ENCODE data around the gene NPIPA8.
"Not testable (repeated sequence)": the region's sequence is repeated elsewhere in the genome, so short reads cannot be mapped to it uniquely, and the experiment has no call there.

Gene NPIPA8

GRCh38 chr16:18307241-18307640, 29.3 kb downstream of the NPIPA8 start:
- H3K9ac ChIP-seq (ENCODE audit: low read depth, low read length); H3K27me3 ChIP-seq (ENCODE audit: control insufficient read depth, insufficient read depth, low read length); H3K9me3 ChIP-seq (ENCODE audit: control insufficient read depth, insufficient read depth, low read length); H3K4me3 ChIP-seq (ENCODE audit: low read depth, low read length); H3K4me1 ChIP-seq (ENCODE audit: control insufficient read depth, insufficient read depth, low read length); H3K36me3 ChIP-seq (ENCODE audit: control insufficient read depth, insufficient read depth, low read length): not testable (repeated sequence)

DNA sequence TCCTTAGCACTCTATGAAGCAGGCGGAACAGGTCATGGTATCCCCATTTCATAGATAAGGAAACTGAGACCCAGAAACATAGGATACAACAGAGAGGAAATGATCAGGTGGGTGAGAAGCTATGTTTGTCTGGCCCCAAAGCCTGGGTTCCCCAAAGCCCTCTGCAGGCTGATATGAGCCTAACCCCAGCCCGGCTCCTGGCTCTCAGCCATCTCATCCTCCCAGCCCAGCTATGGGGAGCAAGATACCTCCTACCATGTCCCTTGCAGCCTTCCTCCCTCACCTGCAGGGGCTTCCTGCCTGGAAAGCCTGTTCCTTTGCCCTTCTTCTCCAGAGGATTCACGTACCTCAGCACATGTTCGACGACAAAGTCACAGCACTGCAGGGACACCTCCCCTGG, 30.5 kb downstream of the NPIPA8 start:
- not testable (repeated sequence) for H3K27me3 ChIP-seq (ENCODE audit: control insufficient read depth, insufficient read depth, low read length); H3K4me1 ChIP-seq (ENCODE audit: control insufficient read depth, insufficient read depth, low read length); H3K9me3 ChIP-seq (ENCODE audit: control insufficient read depth, insufficient read depth, low read length); H3K9ac ChIP-seq (ENCODE audit: low read depth, low read length); H3K4me3 ChIP-seq (ENCODE audit: low read depth, low read length); H3K36me3 ChIP-seq (ENCODE audit: control insufficient read depth, insufficient read depth, low read length)

DNA sequence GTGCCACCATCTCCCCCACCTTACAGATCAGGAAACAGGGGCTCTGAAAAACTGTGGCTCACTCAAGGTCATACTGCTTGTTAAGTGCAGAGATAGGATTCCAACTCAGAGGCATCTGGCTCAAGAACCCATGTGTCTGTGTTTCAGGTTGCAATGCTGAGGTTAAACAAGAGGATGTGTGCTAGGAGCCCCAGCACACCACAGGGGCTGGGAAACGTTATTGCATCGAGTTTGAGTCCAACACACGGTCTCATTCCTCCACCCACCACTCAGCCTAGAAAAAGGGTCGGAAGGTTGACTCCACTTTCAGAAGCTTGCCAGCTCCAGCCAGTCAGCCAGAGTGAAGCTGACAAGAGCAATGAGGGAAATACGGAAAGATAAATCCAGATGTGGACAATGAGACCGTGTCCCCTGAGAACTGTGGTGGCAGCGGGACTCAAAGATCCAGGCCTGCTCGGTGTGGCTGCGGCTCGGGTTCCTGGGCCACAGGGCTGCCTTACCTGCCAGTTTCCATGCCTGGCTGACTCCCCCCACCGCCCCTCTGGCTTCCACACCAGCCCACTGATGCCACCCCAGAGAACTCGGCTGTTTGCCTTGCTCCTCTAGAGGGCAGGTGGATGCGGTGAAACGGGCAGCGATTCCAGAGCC, 33.4 kb downstream of the NPIPA8 start:
- H3K36me3 ChIP-seq (ENCODE audit: control insufficient read depth, insufficient read depth, low read length); H3K4me1 ChIP-seq (ENCODE audit: control insufficient read depth, insufficient read depth, low read length); H3K9me3 ChIP-seq (ENCODE audit: control insufficient read depth, insufficient read depth, low read length); H3K9ac ChIP-seq (ENCODE audit: low read depth, low read length); H3K27me3 ChIP-seq (ENCODE audit: control insufficient read depth, insufficient read depth, low read length); H3K4me3 ChIP-seq (ENCODE audit: low read depth, low read length): not testable (repeated sequence)

DNA sequence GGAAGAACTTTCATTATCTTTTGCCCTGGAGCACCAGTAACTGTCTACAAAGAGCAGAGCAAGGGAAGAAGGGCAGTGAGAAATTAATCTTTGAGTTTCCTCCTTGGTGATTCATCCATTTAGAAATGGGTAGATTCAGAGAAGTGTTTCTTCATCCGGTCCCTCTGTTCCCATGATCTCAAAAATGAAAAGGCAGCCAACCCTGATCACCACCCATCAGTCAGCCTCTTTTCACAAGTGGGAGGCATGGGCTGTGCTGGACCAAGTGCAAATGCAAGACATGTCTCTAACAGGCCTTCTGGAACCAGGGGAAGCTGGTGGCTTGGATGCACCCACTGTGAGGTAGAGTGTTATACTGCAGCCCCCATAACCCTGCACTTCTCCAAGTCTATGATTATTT, 38.8 kb downstream of the NPIPA8 start:
- not testable (repeated sequence) for H3K4me3 ChIP-seq (ENCODE audit: low read depth, low read length); H3K27me3 ChIP-seq (ENCODE audit: control insufficient read depth, insufficient read depth, low read length); H3K9me3 ChIP-seq (ENCODE audit: control insufficient read depth, insufficient read depth, low read length); H3K36me3 ChIP-seq (ENCODE audit: control insufficient read depth, insufficient read depth, low read length); H3K4me1 ChIP-seq (ENCODE audit: control insufficient read depth, insufficient read depth, low read length); H3K9ac ChIP-seq (ENCODE audit: low read depth, low read length)

DNA sequence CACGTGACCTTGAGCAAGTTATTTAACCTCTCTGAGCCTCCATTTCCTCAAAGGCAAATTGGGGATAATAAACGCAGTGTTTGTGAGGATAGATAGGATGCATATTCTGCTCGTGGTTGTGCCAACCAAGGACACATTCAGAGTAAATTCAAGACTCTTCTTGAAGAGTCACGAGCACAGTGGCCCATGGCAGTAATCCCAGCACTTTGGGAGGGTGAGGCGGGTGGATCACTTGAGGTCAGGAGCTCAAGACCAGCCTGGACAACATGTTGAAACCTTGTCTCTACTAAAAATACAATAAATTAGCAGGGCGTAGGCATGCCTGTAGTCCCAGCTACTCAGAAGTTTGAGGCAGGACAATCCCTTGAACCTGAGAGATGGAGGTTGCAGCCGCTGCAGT, 39.6 kb downstream of the NPIPA8 start:
- H3K36me3 ChIP-seq (ENCODE audit: control insufficient read depth, insufficient read depth, low read length); H3K4me1 ChIP-seq (ENCODE audit: control insufficient read depth, insufficient read depth, low read length); H3K4me3 ChIP-seq (ENCODE audit: low read depth, low read length); H3K9ac ChIP-seq (ENCODE audit: low read depth, low read length); H3K9me3 ChIP-seq (ENCODE audit: control insufficient read depth, insufficient read depth, low read length); H3K27me3 ChIP-seq (ENCODE audit: control insufficient read depth, insufficient read depth, low read length): not testable (repeated sequence)

DNA sequence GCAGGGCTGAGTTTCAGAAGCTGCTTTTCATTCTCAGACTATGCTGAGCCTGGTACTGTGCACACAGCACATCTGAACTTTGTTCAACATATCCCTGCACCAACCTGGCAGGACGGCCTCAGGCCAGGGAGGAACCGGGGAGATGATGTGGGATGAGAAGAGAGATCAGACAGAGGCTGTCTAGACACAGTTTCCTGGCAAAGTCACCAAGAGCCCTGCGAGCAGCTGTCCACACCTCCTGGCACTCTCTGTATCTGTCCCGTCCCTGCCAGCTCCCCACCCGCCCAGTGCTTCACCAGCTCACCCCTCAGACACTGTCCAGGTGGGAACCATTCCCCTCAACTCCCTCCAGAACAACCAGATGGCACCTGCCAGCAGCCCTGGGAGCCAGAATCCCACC, 42.2 kb downstream of the NPIPA8 start:
- H3K9me3 ChIP-seq (ENCODE audit: control insufficient read depth, insufficient read depth, low read length); H3K9ac ChIP-seq (ENCODE audit: low read depth, low read length); H3K27me3 ChIP-seq (ENCODE audit: control insufficient read depth, insufficient read depth, low read length); H3K36me3 ChIP-seq (ENCODE audit: control insufficient read depth, insufficient read depth, low read length); H3K4me3 ChIP-seq (ENCODE audit: low read depth, low read length); H3K4me1 ChIP-seq (ENCODE audit: control insufficient read depth, insufficient read depth, low read length): not testable (repeated sequence)

- not testable (repeated sequence) for H3K36me3 ChIP-seq (ENCODE audit: control insufficient read depth, insufficient read depth, low read length); H3K4me1 ChIP-seq (ENCODE audit: control insufficient read depth, insufficient read depth, low read length); H3K4me3 ChIP-seq (ENCODE audit: low read depth, low read length); H3K9me3 ChIP-seq (ENCODE audit: control insufficient read depth, insufficient read depth, low read length); H3K9ac ChIP-seq (ENCODE audit: low read depth, low read length); H3K27me3 ChIP-seq (ENCODE audit: control insufficient read depth, insufficient read depth, low read length)
Observed at GRCh38 chr16:18293337-18293956, 43.1 kb downstream of the NPIPA8 start.

- H3K4me3 ChIP-seq (ENCODE audit: low read depth, low read length); H3K9me3 ChIP-seq (ENCODE audit: control insufficient read depth, insufficient read depth, low read length); H3K9ac ChIP-seq (ENCODE audit: low read depth, low read length); H3K27me3 ChIP-seq (ENCODE audit: control insufficient read depth, insufficient read depth, low read length); H3K4me1 ChIP-seq (ENCODE audit: control insufficient read depth, insufficient read depth, low read length); H3K36me3 ChIP-seq (ENCODE audit: control insufficient read depth, insufficient read depth, low read length): not testable (repeated sequence)
Observed at GRCh38 chr16:18290959-18291358, 45.6 kb downstream of the NPIPA8 start.

DNA sequence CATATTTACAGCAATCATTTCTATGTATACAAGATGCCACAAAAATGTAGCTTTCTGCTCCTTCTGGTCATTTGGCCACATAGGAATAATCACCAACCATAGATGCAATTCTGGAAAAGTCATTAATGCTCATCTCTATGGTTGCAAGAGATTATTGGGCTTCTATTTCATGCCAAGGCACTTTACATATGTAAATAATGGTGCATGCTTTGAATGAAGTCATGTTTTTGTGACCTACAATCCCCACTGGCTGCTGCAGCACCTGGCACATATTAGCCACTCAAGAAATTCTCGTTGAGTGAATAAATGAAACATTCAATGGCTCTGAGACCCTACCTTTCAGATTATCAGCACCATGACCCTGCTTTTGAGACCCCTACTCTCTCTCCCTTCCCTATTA, 50.2 kb downstream of the NPIPA8 start:
- not testable (repeated sequence) for H3K4me1 ChIP-seq (ENCODE audit: control insufficient read depth, insufficient read depth, low read length); H3K9me3 ChIP-seq (ENCODE audit: control insufficient read depth, insufficient read depth, low read length); H3K27me3 ChIP-seq (ENCODE audit: control insufficient read depth, insufficient read depth, low read length); H3K9ac ChIP-seq (ENCODE audit: low read depth, low read length); H3K4me3 ChIP-seq (ENCODE audit: low read depth, low read length); H3K36me3 ChIP-seq (ENCODE audit: control insufficient read depth, insufficient read depth, low read length)

DNA sequence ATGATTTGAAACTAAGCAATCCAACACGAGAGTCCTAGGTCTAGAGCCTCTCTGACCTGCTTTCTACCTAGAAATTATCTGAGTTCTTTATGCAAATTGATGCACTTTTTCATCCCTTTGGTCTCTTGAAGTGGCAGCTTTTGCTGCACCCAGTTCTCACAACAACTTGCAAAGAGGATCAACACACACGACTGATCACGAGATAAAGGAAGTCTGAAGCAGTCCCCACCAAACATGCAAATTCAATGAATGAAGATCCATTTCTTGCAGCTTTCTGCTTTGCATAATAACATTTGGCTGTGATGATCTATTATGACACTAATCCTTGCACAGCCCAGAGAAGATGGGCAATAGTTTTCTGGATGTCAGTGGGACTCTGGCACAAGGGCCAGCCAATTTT, 56.2 kb downstream of the NPIPA8 start:
- H3K36me3 ChIP-seq (ENCODE audit: control insufficient read depth, insufficient read depth, low read length); H3K9ac ChIP-seq (ENCODE audit: low read depth, low read length); H3K9me3 ChIP-seq (ENCODE audit: control insufficient read depth, insufficient read depth, low read length); H3K27me3 ChIP-seq (ENCODE audit: control insufficient read depth, insufficient read depth, low read length); H3K4me1 ChIP-seq (ENCODE audit: control insufficient read depth, insufficient read depth, low read length); H3K4me3 ChIP-seq (ENCODE audit: low read depth, low read length): not testable (repeated sequence)

- H3K4me1 ChIP-seq (ENCODE audit: control insufficient read depth, insufficient read depth, low read length); H3K4me3 ChIP-seq (ENCODE audit: low read depth, low read length); H3K27me3 ChIP-seq (ENCODE audit: control insufficient read depth, insufficient read depth, low read length); H3K36me3 ChIP-seq (ENCODE audit: control insufficient read depth, insufficient read depth, low read length); H3K9me3 ChIP-seq (ENCODE audit: control insufficient read depth, insufficient read depth, low read length); H3K9ac ChIP-seq (ENCODE audit: low read depth, low read length): not testable (repeated sequence)
Observed at GRCh38 chr16:18276756-18277155, 59.8 kb downstream of the NPIPA8 start.

DNA sequence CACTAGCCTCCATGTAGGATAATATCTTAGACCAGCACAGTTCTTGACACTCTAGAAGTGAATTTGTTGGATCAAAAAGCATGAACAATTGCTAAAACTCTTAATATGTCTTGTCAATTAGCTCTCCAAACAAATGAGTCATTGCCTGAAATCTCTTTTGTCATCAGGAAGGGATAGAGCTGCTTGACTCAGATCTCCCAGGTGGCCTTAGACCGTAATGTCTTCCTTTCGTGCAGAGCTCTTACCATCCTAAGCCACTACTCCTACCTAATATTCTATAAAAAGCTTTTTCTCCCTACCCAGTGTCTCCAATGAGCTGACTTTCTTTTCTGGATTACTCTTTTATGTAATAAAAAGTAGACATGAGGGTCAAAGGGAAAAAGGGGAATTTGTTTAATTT, 66.4 kb downstream of the NPIPA8 start:
- not testable (repeated sequence) for H3K4me3 ChIP-seq (ENCODE audit: low read depth, low read length); H3K4me1 ChIP-seq (ENCODE audit: control insufficient read depth, insufficient read depth, low read length); H3K36me3 ChIP-seq (ENCODE audit: control insufficient read depth, insufficient read depth, low read length); H3K27me3 ChIP-seq (ENCODE audit: control insufficient read depth, insufficient read depth, low read length); H3K9me3 ChIP-seq (ENCODE audit: control insufficient read depth, insufficient read depth, low read length); H3K9ac ChIP-seq (ENCODE audit: low read depth, low read length)

Data from iPS-15b (cell line).